K562 (cell line): ENCODE data around the gene GNB2. TPM values are rescaled to one million over a fixed set of nuclear protein-coding genes. Genes with fewer than 3 reads are reported as not detected.

ENCODE experiments used
- BRD9 ChIP-seq: fragments of 450-650 bp; IDR thresholded peaks from 2 replicates; pipeline ENCODE4 v1.6.1; 2018; ENCODE audit warnings: low read depth; ENCODE audit not compliant: partially characterized antibody
- HIVEP1 ChIP-seq: fragments of 250-450 bp; sonication (Bioruptor Pico); IDR thresholded peaks from 2 replicates; pipeline ENCODE4 v1.4.0; 2020; ENCODE audit warnings: mild to moderate bottlenecking
- HNRNPUL1 ChIP-seq: fragments of 200-400 bp; formaldehyde crosslinking; IDR thresholded peaks from 2 replicates; pipeline ENCODE4 v1.6.1; 2017; ENCODE audit warnings: low read length
- HOXB6 ChIP-seq: fragments of 250-450 bp; sonication (Bioruptor Pico); IDR thresholded peaks from 2 replicates; pipeline ENCODE4 v1.5.1; 2022; ENCODE audit warnings: mild to moderate bottlenecking, borderline replicate concordance
- KDM4B ChIP-seq, 2 experiments: fragments of 450-650 bp in 1 of 2; sonication (generic) in 1 of 2; IDR thresholded peaks; 2 replicates each; pipeline ENCODE4 v1.6.1; 2016 to 2017; ENCODE audit warnings: borderline replicate concordance in 2 of 2, antibody characterized with exemption in 1 of 2, low read depth in 1 of 2, mild to moderate bottlenecking in 1 of 2
- MTA1 ChIP-seq: fragments of 450-650 bp; IDR thresholded peaks from 2 replicates; pipeline ENCODE4 v1.6.1; 2017; ENCODE audit warnings: borderline replicate concordance
- MYNN ChIP-seq, 2 experiments: sonication (generic); formaldehyde crosslinking in 1 of 2; IDR thresholded peaks; 2 replicates each; pipeline versions ENCODE4 v1.5.0 to v1.6.1; 2016 to 2020; ENCODE audit warnings: antibody characterized with exemption in 1 of 2, missing genetic modification reagents in 1 of 2
- SAP30 ChIP-seq: fragments of 200-600 bp; sonication (generic); IDR thresholded peaks from 2 replicates; pipeline ENCODE4 v1.6.1; 2012; ENCODE audit warnings: borderline replicate concordance, low read depth, mild to moderate bottlenecking, moderate library complexity, low read length, control low read depth, inconsistent platforms; ENCODE audit not compliant: insufficient read depth, poor library complexity, severe bottlenecking
- SMARCA4 ChIP-seq: fragments of 450-650 bp; IDR thresholded peaks from 2 replicates; pipeline ENCODE4 v1.6.1; 2016
- SNRNP70 ChIP-seq: fragments of 200-400 bp; formaldehyde crosslinking; optimal IDR thresholded peaks from 2 replicates; pipeline ENCODE3; 2017; ENCODE audit warnings: low read depth, low read length
- ZBTB7A ChIP-seq: IDR thresholded peaks from 2 replicates; pipeline ENCODE4 v1.6.1; 2011; ENCODE audit warnings: low read depth, mild to moderate bottlenecking, low read length, moderate library complexity, borderline replicate concordance; ENCODE audit not compliant: control insufficient read depth
- ZNF133 ChIP-seq: fragments of 250-450 bp; sonication (Bioruptor Pico); IDR thresholded peaks from 2 replicates; pipeline ENCODE4 v1.4.0; 2020; ENCODE audit warnings: mild to moderate bottlenecking
- ZNF253 ChIP-seq: fragments of 250-450 bp; sonication (Bioruptor Pico); conservative IDR thresholded peaks from 2 replicates; pipeline ENCODE4 v1.6.1; 2021; ENCODE audit warnings: mild to moderate bottlenecking
- polyA plus RNA-seq, 8 experiments: library from polyadenylated mRNA; depleted of rRNA in 4 of 8; stranded (reverse) in 5 of 8; unstranded in 3 of 8; fragments of >200 nt; fragmentation: Nextera tagmentation in 2 of 8; fragmentation: Illumina TruSeq in 1 of 8; extraction: Ambion mirVana in 2 of 8; extraction: Trizol in 1 of 8; gene quantifications; 2 replicates each; pipeline versions ENCODE4 v1.2.1 to v1.2.3, GENCODE V29; 2011 to 2014; ENCODE audit warnings: inconsistent platforms in 1 of 8, missing spikeins in 1 of 8
- total RNA-seq, 7 experiments: library from RNA; depleted of rRNA in 6 of 7; stranded (reverse); fragments of >200 nt in 6 of 7; fragmentation: Illumina TruSeq in 2 of 7; extraction: Trizol in 2 of 7; gene quantifications; 2 replicates each; pipeline versions ENCODE4 v1.2.1 to v1.2.3, GENCODE V29; 2011 to 2021; ENCODE audit warnings: low replicate concordance in 1 of 7
- TF ChIP-seq, protein P1 (sequence below): fragments of 250-450 bp; sonication (Bioruptor Pico); IDR thresholded peaks from 2 replicates; pipeline ENCODE4 v1.8.0; 2021; ENCODE audit warnings: mild to moderate bottlenecking, moderate library complexity
- TF ChIP-seq, protein P2 (sequence below): fragments of 450-650 bp; IDR thresholded peaks from 2 replicates; pipeline ENCODE4 v1.7.1; 2018; ENCODE audit warnings: mild to moderate bottlenecking, low read depth; ENCODE audit not compliant: partially characterized antibody
- TF ChIP-seq, protein P3 (sequence below), 2 experiments: fragments of 450-650 bp; IDR thresholded peaks; 2 replicates each; pipeline ENCODE4 v1.6.1; 2016
- TF ChIP-seq, protein P4 (sequence below): sonication (generic); formaldehyde crosslinking; IDR thresholded peaks from 2 replicates; pipeline ENCODE4 v1.8.0; 2022; ENCODE audit warnings: mild to moderate bottlenecking, missing genetic modification reagents
- TF ChIP-seq, protein P5 (sequence below): fragments of 250-450 bp; sonication (Bioruptor Pico); IDR thresholded peaks from 2 replicates; pipeline ENCODE4 v1.4.0; 2020; ENCODE audit warnings: mild to moderate bottlenecking, moderate library complexity

The GNB2 gene
- total and polyA plus RNA-seq, 9 of the 15 experiments (the other 6 are each of a cell fraction or from before 2014, with no cell fraction given), result 0.65 to 320 (median 104) TPM

DNA sequence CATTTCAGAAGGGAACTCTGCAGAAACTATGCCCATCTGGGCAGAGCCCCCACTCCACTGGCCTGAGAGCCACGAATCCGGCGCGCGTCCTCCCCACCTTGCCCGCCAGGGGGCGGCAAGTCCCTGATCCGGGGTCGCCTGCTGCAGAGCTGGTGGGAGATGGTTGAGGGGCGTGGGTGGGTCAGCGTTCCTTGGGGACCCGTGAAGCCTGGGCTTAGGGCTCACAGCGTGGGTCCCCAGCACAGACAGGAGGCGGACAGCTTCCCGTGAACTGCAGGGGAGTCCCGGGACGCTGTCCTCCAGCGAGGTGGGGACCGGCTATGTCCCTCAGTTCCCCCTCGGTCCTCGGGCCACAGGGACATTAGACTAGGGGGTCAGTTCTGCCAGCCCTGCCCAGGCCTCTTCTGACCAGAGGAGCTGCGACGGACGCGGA lies 31.8 kb downstream of the GNB2 start (continued):
- TF ChIP-seq, protein P1, sequence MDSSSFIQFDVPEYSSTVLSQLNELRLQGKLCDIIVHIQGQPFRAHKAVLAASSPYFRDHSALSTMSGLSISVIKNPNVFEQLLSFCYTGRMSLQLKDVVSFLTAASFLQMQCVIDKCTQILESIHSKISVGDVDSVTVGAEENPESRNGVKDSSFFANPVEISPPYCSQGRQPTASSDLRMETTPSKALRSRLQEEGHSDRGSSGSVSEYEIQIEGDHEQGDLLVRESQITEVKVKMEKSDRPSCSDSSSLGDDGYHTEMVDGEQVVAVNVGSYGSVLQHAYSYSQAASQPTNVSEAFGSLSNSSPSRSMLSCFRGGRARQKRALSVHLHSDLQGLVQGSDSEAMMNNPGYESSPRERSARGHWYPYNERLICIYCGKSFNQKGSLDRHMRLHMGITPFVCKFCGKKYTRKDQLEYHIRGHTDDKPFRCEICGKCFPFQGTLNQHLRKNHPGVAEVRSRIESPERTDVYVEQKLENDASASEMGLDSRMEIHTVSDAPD (CRISPR knock-in tag), result no peak
- TF ChIP-seq SNRNP70 (no peak), HIVEP1 (CRISPR knock-in tag) (no peak; the same call in 1 of the 2 replicates), ZNF133 (CRISPR knock-in tag) (no peak), SAP30 (peak; percentile 90), ZBTB7A (peak; percentile 100), HOXB6 (CRISPR knock-in tag) (no peak), MTA1 (peak; percentile 64), ZNF253 (0 out of 2 replicates have a peak, but pooled peaks have one; percentile 38), KDM4B (IDR thresholded peaks at IDR 0.05; ENCODE audit: borderline replicate concordance in 2 of 2, low read depth in 1 of 2) (peak in 1 of 2 experiments; percentile 61; a peak in 1 of 4 replicates), HNRNPUL1 (no peak), SMARCA4 (peak; percentile 67; the same call in 1 of the 2 replicates), BRD9 (peak; percentile 96), MYNN (IDR thresholded peaks at IDR 0.05) (peak; percentile 61), MYNN (CRISPR knock-in tag; IDR thresholded peaks at IDR 0.05) (no peak)
- TF ChIP-seq, protein P2, sequence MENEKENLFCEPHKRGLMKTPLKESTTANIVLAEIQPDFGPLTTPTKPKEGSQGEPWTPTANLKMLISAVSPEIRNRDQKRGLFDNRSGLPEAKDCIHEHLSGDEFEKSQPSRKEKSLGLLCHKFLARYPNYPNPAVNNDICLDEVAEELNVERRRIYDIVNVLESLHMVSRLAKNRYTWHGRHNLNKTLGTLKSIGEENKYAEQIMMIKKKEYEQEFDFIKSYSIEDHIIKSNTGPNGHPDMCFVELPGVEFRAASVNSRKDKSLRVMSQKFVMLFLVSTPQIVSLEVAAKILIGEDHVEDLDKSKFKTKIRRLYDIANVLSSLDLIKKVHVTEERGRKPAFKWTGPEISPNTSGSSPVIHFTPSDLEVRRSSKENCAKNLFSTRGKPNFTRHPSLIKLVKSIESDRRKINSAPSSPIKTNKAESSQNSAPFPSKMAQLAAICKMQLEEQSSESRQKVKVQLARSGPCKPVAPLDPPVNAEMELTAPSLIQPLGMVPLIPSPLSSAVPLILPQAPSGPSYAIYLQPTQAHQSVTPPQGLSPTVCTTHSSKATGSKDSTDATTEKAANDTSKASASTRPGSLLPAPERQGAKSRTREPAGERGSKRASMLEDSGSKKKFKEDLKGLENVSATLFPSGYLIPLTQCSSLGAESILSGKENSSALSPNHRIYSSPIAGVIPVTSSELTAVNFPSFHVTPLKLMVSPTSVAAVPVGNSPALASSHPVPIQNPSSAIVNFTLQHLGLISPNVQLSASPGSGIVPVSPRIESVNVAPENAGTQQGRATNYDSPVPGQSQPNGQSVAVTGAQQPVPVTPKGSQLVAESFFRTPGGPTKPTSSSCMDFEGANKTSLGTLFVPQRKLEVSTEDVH, result peak; percentile 12
- TF ChIP-seq, protein P3, sequence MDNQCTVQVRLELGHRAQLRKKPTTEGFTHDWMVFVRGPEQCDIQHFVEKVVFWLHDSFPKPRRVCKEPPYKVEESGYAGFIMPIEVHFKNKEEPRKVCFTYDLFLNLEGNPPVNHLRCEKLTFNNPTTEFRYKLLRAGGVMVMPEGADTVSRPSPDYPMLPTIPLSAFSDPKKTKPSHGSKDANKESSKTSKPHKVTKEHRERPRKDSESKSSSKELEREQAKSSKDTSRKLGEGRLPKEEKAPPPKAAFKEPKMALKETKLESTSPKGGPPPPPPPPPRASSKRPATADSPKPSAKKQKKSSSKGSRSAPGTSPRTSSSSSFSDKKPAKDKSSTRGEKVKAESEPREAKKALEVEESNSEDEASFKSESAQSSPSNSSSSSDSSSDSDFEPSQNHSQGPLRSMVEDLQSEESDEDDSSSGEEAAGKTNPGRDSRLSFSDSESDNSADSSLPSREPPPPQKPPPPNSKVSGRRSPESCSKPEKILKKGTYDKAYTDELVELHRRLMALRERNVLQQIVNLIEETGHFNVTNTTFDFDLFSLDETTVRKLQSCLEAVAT (IDR thresholded peaks at IDR 0.05), result peak in 1 of 2 experiments; percentile 58; a peak in 2 of 4 replicates
- TF ChIP-seq, protein P4, sequence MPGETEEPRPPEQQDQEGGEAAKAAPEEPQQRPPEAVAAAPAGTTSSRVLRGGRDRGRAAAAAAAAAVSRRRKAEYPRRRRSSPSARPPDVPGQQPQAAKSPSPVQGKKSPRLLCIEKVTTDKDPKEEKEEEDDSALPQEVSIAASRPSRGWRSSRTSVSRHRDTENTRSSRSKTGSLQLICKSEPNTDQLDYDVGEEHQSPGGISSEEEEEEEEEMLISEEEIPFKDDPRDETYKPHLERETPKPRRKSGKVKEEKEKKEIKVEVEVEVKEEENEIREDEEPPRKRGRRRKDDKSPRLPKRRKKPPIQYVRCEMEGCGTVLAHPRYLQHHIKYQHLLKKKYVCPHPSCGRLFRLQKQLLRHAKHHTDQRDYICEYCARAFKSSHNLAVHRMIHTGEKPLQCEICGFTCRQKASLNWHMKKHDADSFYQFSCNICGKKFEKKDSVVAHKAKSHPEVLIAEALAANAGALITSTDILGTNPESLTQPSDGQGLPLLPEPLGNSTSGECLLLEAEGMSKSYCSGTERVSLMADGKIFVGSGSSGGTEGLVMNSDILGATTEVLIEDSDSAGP (CRISPR knock-in tag), result 0 out of 2 replicates have a peak, but pooled peaks have one; percentile 39
- TF ChIP-seq, protein P5, sequence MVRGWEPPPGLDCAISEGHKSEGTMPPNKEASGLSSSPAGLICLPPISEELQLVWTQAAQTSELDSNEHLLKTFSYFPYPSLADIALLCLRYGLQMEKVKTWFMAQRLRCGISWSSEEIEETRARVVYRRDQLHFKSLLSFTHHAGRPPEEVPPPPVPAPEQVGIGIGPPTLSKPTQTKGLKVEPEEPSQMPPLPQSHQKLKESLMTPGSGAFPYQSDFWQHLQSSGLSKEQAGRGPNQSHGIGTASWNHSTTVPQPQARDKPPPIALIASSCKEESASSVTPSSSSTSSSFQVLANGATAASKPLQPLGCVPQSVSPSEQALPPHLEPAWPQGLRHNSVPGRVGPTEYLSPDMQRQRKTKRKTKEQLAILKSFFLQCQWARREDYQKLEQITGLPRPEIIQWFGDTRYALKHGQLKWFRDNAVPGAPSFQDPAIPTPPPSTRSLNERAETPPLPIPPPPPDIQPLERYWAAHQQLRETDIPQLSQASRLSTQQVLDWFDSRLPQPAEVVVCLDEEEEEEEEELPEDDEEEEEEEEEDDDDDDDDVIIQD (CRISPR knock-in tag), result peak; percentile 88; the same call in 1 of the 2 replicates
